ENCODE results near the gene SMYD3. TPM values are rescaled to one million over a fixed set of nuclear protein-coding genes. Genes with fewer than 3 reads are reported as not detected.

The SMYD3 gene
- total and polyA plus RNA-seq, 2 donors (not counting 1 experiment from before 2014, with no cell fraction given): 9.7 to 37.2 TPM

GRCh38 chr1:245895455-245895959, 611.6 kb downstream of the SMYD3 start:
- ChIA-PET POLR2A (no interaction called here), CTCF (interaction anchor here (2.2 kb wide), 1 partner anchor 42 kb away, joined by 5 read pairs; no protein-coding TSS in a partner anchor)
- Histone ChIP-seq H3K4me2 (replicated peaks; ENCODE audit: low read depth, low read length, poor library complexity, severe bottlenecking) (no peak overlapping the region), H4K20me1 (ENCODE audit: control insufficient read depth, insufficient read depth, low read length, poor library complexity, severe bottlenecking) (no peaks in the 10 kb centered on the region), H3K9me3 (ENCODE audit: control extremely low read depth in 1 of 3, control insufficient read depth in 2 of 3, insufficient read depth in 1 of 3, low read length in 2 of 3) (peaks cover 0 to 5% (median 3%) of the 10 kb centered on the region in 3 donors), H3K79me2 (ENCODE audit: control insufficient read depth, insufficient read depth, low read length) (no peaks in the 10 kb centered on the region), H3K4me3 (ENCODE audit: control extremely low read depth in 1 of 5, extremely low read depth in 1 of 5, insufficient read depth in 1 of 5, low read depth in 2 of 5, low read length in 4 of 5) (no peak overlapping the region), H3K9ac (ENCODE audit: low read length) (no peak overlapping the region), H3K36me3 (replicated peaks in 1 of 2; ENCODE audit: control extremely low read depth in 1 of 2, control insufficient read depth in 1 of 2, extremely low read depth in 1 of 2, insufficient read depth in 2 of 2, low read length in 1 of 2) (peaks cover 0 to 2% of the 10 kb centered on the region in 2 experiments), H3K27ac (ENCODE audit: low read length in 2 of 2) (no peak overlapping the region), H2AFZ (ENCODE audit: insufficient read depth, low read depth, low read length, poor library complexity, severe bottlenecking) (no peak overlapping the region), H3K27me3 (replicated peaks in 1 of 4; ENCODE audit: control extremely low read depth in 1 of 4, control insufficient read depth in 3 of 4, insufficient read depth in 4 of 4, low read length in 3 of 4) (no peaks in the 10 kb centered on the region), H3K4me1 (ENCODE audit: control insufficient read depth in 2 of 2, insufficient read depth in 2 of 2, low read length in 2 of 2) (no peaks in the 10 kb centered on the region)
- intact Hi-C loops (cut with micrococcal nuclease): no loop called here
- H3K9me3 Mint-ChIP-seq (ENCODE audit: insufficient read depth): peaks cover 5% of the 10 kb centered on the region
- H3K4me1 Mint-ChIP-seq: peaks cover 4% of the 10 kb centered on the region
- DNase-seq (no peak), ATAC-seq (ENCODE audit: low read depth) (no peak)
- WGBS (ENCODE audit: insufficient coverage): 90% methylated on average over 3 of the region's 5 CpGs
- H3K4me3 Mint-ChIP-seq: no peak overlapping the region
- no peak overlapping the region for H3K27ac Mint-ChIP-seq
- TF ChIP-seq CTCF (IDR thresholded peaks at IDR 0.05) (no peak), EZH2 (IDR thresholded peaks at IDR 0.05; ENCODE audit: borderline replicate concordance, insufficient read depth, low read depth, low read length, poor library complexity, severe bottlenecking) (no peak)
- H3K27me3 Mint-ChIP-seq: no peaks in the 10 kb centered on the region

- no peak for TF ChIP-seq EZH2 (IDR thresholded peaks at IDR 0.05; ENCODE audit: borderline replicate concordance, insufficient read depth, low read depth, low read length, poor library complexity, severe bottlenecking)
- TF ChIP-seq CTCF (IDR thresholded peaks at IDR 0.05): no peak
- H3K27me3 Mint-ChIP-seq: no peaks in the 10 kb centered on the region
- ChIA-PET POLR2A (no interaction called here), CTCF (interaction anchor here (2.2 kb wide), 1 partner anchor 42 kb away, joined by 5 read pairs; no protein-coding TSS in a partner anchor)
- WGBS (ENCODE audit: insufficient coverage): 93% methylated on average over 6 of the region's 7 CpGs
- Histone ChIP-seq H3K36me3 (replicated peaks in 1 of 2; ENCODE audit: control extremely low read depth in 1 of 2, control insufficient read depth in 1 of 2, extremely low read depth in 1 of 2, insufficient read depth in 2 of 2, low read length in 1 of 2) (peaks cover 0 to 2% of the 10 kb centered on the region in 2 experiments), H3K4me2 (replicated peaks; ENCODE audit: low read depth, low read length, poor library complexity, severe bottlenecking) (no peak overlapping the region), H3K27ac (ENCODE audit: low read length in 2 of 2) (no peak overlapping the region), H4K20me1 (ENCODE audit: control insufficient read depth, insufficient read depth, low read length, poor library complexity, severe bottlenecking) (no peaks in the 10 kb centered on the region), H3K9ac (ENCODE audit: low read length) (no peak overlapping the region), H3K9me3 (ENCODE audit: control extremely low read depth in 1 of 3, control insufficient read depth in 2 of 3, insufficient read depth in 1 of 3, low read length in 2 of 3) (peaks cover 0 to 5% (median 3%) of the 10 kb centered on the region in 3 donors), H3K4me1 (ENCODE audit: control insufficient read depth in 2 of 2, insufficient read depth in 2 of 2, low read length in 2 of 2) (no peaks in the 10 kb centered on the region), H3K79me2 (ENCODE audit: control insufficient read depth, insufficient read depth, low read length) (no peaks in the 10 kb centered on the region), H3K4me3 (ENCODE audit: control extremely low read depth in 1 of 5, extremely low read depth in 1 of 5, insufficient read depth in 1 of 5, low read depth in 2 of 5, low read length in 4 of 5) (no peak overlapping the region), H3K27me3 (replicated peaks in 1 of 4; ENCODE audit: control extremely low read depth in 1 of 4, control insufficient read depth in 3 of 4, insufficient read depth in 4 of 4, low read length in 3 of 4) (no peaks in the 10 kb centered on the region), H2AFZ (ENCODE audit: insufficient read depth, low read depth, low read length, poor library complexity, severe bottlenecking) (no peak overlapping the region)
- no peak overlapping the region for H3K4me3 Mint-ChIP-seq
- DNase-seq (no peak), ATAC-seq (ENCODE audit: low read depth) (no peak)
- peaks cover 5% of the 10 kb centered on the region for H3K9me3 Mint-ChIP-seq (ENCODE audit: insufficient read depth)
- H3K27ac Mint-ChIP-seq: no peak overlapping the region
- peaks cover 4% of the 10 kb centered on the region for H3K4me1 Mint-ChIP-seq
- intact Hi-C loops (cut with micrococcal nuclease): no loop called here
Observed at GRCh38 chr1:245894843-245895242, 612.2 kb downstream of the SMYD3 start.
